ENCODE data around the gene CTSL. TPM values are rescaled to one million over a fixed set of nuclear protein-coding genes. Genes with fewer than 3 reads are reported as not detected.

The CTSL gene
- total and polyA plus RNA-seq, 9 donors, result 42.8 to 80.3 (median 50.9) TPM

DNA sequence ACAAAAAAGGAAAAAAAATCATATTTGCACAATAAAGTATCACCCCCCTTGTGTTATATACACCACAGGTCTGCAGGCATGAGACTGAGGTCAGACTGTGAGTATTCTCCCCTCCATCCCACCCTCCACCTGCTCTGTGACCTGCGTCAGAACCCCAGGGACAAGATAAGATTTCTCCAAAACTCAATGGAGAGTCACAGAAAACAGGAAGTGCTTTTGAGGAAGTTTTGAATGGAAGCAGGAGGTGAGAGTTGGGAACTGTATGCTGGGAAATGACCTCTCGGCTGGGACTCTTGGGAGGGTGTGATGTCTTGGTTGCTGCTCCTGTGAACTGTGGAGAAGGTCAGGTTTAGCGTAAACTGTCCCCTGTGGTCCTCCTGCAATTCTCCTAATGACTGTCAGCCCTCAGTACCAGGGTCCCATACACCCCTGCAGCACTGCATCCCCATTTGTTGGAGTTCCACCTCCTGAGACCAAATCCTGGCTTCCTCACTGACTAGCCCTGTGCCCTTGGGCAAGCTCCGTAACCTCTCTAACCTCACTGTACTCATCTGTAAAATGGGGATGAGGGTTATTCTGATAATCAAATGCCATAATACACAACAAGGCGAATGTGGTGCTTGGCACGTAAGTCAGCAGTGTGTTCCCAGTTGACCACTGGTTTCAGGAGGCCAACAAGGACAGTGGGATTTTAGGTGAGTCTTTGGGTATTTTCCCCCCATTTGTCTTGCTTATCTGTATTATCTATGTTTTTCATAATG is 6.9 kb upstream of the CTSL start:
- H3K4me3 ChIP-seq (ENCODE audit: low read length), result no peak overlapping the region
- no peaks in the 10 kb centered on the region for H3K27me3 ChIP-seq (ENCODE audit: control insufficient read depth, insufficient read depth, low read length)
- H3K27ac ChIP-seq (ENCODE audit: low read length), result no peak overlapping the region
- no peaks in the 10 kb centered on the region for H3K9me3 ChIP-seq (replicated peaks; ENCODE audit: control insufficient read depth, low read depth, low read length)
- H3K36me3 ChIP-seq (ENCODE audit: control insufficient read depth, insufficient read depth, low read length), result no peaks in the 10 kb centered on the region
- WGBS (ENCODE audit: insufficient coverage), result 40% methylated on average over 1 of the region's 6 CpGs
- no peaks in the 10 kb centered on the region for H3K4me1 ChIP-seq (ENCODE audit: control insufficient read depth, insufficient read depth, low read length)
- DNase-seq, result no peak

DNA sequence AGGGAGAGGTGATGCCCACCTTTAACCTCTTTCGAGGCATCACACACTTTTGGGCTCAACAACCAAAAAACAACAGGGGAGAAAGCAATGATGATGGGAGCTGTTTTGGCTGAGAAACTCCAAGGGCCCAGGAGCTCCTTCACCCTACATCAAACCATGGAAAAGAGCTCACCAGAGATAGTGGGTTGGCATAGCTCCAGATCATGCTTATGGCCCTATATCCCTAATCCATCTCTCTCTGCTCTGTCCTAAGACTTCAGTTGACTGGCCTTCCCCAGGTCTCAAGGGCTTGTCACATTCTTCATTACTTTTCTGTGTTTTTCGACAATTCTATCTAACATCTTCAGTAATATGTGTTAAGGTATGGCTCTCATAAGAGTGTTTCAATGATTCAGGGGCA is 5.7 kb upstream of the CTSL start:
- H3K27me3 ChIP-seq (ENCODE audit: control insufficient read depth, insufficient read depth, low read length), result no peaks in the 10 kb centered on the region
- no CpG with 5 or more reads among the region's 2 CpGs for WGBS (ENCODE audit: insufficient coverage)
- H3K36me3 ChIP-seq (ENCODE audit: control insufficient read depth, insufficient read depth, low read length), result no peaks in the 10 kb centered on the region
- H3K4me1 ChIP-seq (ENCODE audit: control insufficient read depth, insufficient read depth, low read length), result no peaks in the 10 kb centered on the region
- H3K9me3 ChIP-seq (replicated peaks; ENCODE audit: control insufficient read depth, low read depth, low read length), result no peaks in the 10 kb centered on the region
- H3K4me3 ChIP-seq (ENCODE audit: low read length), result no peak overlapping the region
- no peak overlapping the region for H3K27ac ChIP-seq (ENCODE audit: low read length)
- no peak for DNase-seq

DNA sequence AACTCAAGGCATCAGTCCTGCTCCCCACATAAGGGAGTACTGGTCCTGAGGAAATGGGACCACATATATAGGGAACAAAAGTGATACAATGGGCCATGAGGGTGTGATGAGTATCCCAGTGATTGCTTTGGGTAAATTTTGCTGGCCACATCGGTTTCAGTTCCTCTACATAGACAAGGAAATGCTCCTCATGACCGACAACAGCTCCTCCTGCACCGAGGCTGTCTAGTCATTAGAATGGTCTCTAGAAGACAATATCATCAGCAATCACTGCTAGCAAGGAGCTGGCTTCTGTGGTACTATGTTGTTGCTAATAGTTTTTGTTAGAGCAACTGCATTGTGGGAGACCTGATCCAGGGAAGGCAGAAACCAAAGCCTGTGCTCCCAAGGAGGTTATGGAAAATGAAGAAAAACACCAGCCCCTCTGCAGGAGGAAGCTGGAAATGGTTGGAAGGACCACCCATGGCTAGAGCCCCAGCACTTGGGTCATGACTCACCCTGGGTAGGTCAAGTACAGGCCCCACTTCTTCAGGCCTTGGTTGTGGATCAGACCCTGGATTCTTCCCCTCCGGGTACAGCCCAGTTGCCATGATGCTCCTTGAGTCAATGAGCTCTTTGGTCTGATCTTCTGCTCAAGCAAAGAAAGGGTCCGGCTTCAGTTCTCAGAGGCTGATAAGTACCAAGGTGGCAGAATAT is 3.4 kb upstream of the CTSL start:
- H3K4me1 ChIP-seq (ENCODE audit: control insufficient read depth, insufficient read depth, low read length), result peaks cover 16% of the 10 kb centered on the region
- 90% methylated on average over 1 of the region's 5 CpGs for WGBS (ENCODE audit: insufficient coverage)

DNA sequence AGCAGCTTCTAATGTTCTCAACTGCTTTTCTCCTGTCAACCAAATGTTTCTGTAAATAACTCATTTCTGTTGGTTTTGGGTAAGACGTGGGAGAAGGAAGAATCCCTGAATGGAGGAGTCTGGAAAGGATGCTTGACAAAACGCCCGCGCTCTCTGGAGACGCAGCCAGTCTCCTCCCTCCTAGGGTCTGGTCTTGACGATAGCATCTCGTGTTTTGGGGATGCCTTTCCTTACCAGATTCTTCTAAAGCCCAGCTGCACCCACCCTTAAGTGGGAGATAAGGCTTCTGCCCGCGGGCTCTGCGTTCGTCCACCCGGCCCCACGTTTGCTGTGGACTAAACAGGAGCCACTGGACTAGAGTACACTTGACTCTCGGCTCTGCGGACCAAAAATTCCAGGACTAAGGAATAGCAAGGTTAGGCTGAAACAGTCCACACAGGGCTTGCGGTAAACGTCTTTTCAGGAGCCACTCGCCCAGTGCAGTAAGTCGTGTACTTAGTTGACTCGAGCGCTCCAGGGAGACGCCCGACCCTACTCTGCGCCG is 491 bp upstream of the CTSL start:
- Histone ChIP-seq H3K4me1 (ENCODE audit: control insufficient read depth, insufficient read depth, low read length) (peaks cover 16% of the 10 kb centered on the region), H3K27me3 (ENCODE audit: control insufficient read depth, insufficient read depth, low read length) (peaks cover 4% of the 10 kb centered on the region), H3K27ac (ENCODE audit: low read length) (peak overlapping the region; percentile 94), H3K4me3 (ENCODE audit: low read length) (peak overlapping the region; percentile 84), H3K9me3 (replicated peaks; ENCODE audit: control insufficient read depth, low read depth, low read length) (no peaks in the 10 kb centered on the region), H3K36me3 (ENCODE audit: control insufficient read depth, insufficient read depth, low read length) (peaks cover 17% of the 10 kb centered on the region)
- DNase-seq, result peak; percentile 65
- WGBS (ENCODE audit: insufficient coverage), result under 1% methylated on average over 18 of the region's 25 CpGs

More for the DNA sequence above, 3.4 kb upstream of the CTSL start:
- H3K9me3 ChIP-seq (replicated peaks; ENCODE audit: control insufficient read depth, low read depth, low read length), result no peaks in the 10 kb centered on the region
- peaks cover 4% of the 10 kb centered on the region for H3K27me3 ChIP-seq (ENCODE audit: control insufficient read depth, insufficient read depth, low read length)
- peak; percentile 80 for DNase-seq
- peaks cover 1% of the 10 kb centered on the region for H3K36me3 ChIP-seq (ENCODE audit: control insufficient read depth, insufficient read depth, low read length)
- peak overlapping the region; percentile 29 for H3K27ac ChIP-seq (ENCODE audit: low read length)
- H3K4me3 ChIP-seq (ENCODE audit: low read length), result no peak overlapping the region

DNA sequence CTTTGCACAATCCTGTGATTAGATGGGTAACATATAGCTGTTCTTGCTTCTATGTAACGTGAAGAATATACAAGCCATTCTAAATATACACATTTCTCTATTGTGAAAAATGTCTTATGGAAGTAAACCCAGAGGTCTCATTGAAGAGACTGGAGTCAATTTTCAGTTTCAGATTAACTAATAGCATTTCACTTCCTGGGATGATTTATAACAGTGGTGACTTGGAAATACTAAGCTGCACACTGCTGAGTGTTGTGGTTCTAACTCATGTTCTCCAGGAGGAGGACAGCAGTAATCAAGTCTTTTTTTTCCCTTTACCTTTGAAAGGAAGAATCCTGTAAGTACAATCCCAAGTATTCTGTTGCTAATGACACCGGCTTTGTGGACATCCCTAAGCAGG is 3.3 kb downstream of the CTSL start:
- Histone ChIP-seq H3K27ac (ENCODE audit: low read length) (no peak overlapping the region), H3K27me3 (ENCODE audit: control insufficient read depth, insufficient read depth, low read length) (peaks cover 4% of the 10 kb centered on the region), H3K36me3 (ENCODE audit: control insufficient read depth, insufficient read depth, low read length) (peaks cover 27% of the 10 kb centered on the region), H3K4me1 (ENCODE audit: control insufficient read depth, insufficient read depth, low read length) (peaks cover 16% of the 10 kb centered on the region), H3K4me3 (ENCODE audit: low read length) (no peak overlapping the region), H3K9me3 (replicated peaks; ENCODE audit: control insufficient read depth, low read depth, low read length) (no peaks in the 10 kb centered on the region)
- no peak for DNase-seq
- WGBS (ENCODE audit: insufficient coverage), result no CpG with 5 or more reads among the region's 2 CpGs

DNA sequence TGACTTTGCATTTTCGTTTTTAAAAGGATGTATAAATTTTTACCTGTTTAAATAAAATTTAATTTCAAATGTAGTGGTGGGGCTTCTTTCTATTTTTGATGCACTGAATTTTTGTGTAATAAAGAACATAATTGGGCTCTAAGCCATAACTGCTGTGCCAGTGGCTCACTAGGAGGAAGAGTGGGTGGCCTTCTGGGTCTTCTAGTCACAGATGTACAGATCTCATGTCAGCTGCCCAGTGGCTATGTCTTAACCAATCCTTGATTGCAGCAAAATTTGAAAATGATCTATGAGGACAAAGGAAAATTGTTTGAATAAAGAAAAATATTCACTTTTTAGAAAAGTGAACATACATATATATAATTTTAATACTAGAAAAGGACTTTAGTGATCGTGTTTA is 5.4 kb downstream of the CTSL start:
- H3K36me3 ChIP-seq (ENCODE audit: control insufficient read depth, insufficient read depth, low read length), result peaks cover 27% of the 10 kb centered on the region
- no CpG with 5 or more reads among the region's 2 CpGs for WGBS (ENCODE audit: insufficient coverage)

DNA sequence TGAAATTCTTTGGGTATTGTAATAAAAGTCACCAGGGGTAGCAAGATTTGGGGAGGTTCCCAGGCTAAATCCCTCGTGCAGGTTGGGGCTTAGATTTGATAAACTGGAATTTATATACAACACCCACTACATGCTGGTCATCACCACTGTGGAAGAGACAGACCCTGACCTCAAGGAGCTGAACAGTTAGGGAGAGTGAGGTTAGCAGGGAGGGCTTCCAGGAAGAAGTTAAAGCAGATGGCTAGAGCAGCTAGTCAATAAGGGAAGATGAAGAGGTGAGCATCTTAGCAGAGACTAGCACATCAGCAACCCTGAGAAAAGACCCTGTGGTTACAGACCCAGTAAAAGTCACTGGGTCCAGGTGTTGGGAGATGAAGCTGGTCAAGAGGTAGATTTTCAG is 6.4 kb downstream of the CTSL start:
- Histone ChIP-seq H3K4me1 (ENCODE audit: control insufficient read depth, insufficient read depth, low read length) (no peaks in the 10 kb centered on the region), H3K27ac (ENCODE audit: low read length) (no peak overlapping the region), H3K27me3 (ENCODE audit: control insufficient read depth, insufficient read depth, low read length) (no peaks in the 10 kb centered on the region), H3K36me3 (ENCODE audit: control insufficient read depth, insufficient read depth, low read length) (peaks cover 27% of the 10 kb centered on the region), H3K9me3 (replicated peaks; ENCODE audit: control insufficient read depth, low read depth, low read length) (no peaks in the 10 kb centered on the region), H3K4me3 (ENCODE audit: low read length) (no peak overlapping the region)
- WGBS (ENCODE audit: insufficient coverage), result no CpG with 5 or more reads among the region's 1 CpG
- DNase-seq, result no peak

More for the DNA sequence above, 5.4 kb downstream of the CTSL start:
- Histone ChIP-seq H3K4me1 (ENCODE audit: control insufficient read depth, insufficient read depth, low read length) (peaks cover 9% of the 10 kb centered on the region), H3K27me3 (ENCODE audit: control insufficient read depth, insufficient read depth, low read length) (no peaks in the 10 kb centered on the region), H3K4me3 (ENCODE audit: low read length) (no peak overlapping the region), H3K27ac (ENCODE audit: low read length) (no peak overlapping the region), H3K9me3 (replicated peaks; ENCODE audit: control insufficient read depth, low read depth, low read length) (no peaks in the 10 kb centered on the region)
- no peak for DNase-seq

DNA sequence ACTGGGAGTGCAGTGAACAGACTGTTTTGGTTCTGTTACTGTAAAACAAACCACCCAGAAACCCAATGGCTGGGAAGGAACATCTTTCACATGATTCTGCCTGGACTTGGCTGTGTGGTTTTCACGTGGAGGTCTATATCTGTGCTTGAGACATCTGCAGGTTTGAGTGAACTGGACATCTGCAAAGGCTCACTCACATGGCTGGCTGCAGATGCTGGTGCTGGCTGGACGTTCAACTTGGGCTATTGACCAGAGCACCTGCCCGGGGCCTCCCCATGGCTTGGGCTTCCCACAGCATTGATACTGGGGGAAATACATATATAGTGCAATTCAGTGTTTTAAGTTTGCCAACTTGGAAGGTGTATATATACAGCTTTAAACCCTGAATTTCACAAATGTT is 6.8 kb downstream of the CTSL start:
- Histone ChIP-seq H3K36me3 (ENCODE audit: control insufficient read depth, insufficient read depth, low read length) (peaks cover 25% of the 10 kb centered on the region), H3K9me3 (replicated peaks; ENCODE audit: control insufficient read depth, low read depth, low read length) (no peaks in the 10 kb centered on the region), H3K4me1 (ENCODE audit: control insufficient read depth, insufficient read depth, low read length) (no peaks in the 10 kb centered on the region), H3K4me3 (ENCODE audit: low read length) (no peak overlapping the region), H3K27ac (ENCODE audit: low read length) (no peak overlapping the region), H3K27me3 (ENCODE audit: control insufficient read depth, insufficient read depth, low read length) (no peaks in the 10 kb centered on the region)
- WGBS (ENCODE audit: insufficient coverage), result no CpG with 5 or more reads among the region's 3 CpGs
- no peak for DNase-seq

DNA sequence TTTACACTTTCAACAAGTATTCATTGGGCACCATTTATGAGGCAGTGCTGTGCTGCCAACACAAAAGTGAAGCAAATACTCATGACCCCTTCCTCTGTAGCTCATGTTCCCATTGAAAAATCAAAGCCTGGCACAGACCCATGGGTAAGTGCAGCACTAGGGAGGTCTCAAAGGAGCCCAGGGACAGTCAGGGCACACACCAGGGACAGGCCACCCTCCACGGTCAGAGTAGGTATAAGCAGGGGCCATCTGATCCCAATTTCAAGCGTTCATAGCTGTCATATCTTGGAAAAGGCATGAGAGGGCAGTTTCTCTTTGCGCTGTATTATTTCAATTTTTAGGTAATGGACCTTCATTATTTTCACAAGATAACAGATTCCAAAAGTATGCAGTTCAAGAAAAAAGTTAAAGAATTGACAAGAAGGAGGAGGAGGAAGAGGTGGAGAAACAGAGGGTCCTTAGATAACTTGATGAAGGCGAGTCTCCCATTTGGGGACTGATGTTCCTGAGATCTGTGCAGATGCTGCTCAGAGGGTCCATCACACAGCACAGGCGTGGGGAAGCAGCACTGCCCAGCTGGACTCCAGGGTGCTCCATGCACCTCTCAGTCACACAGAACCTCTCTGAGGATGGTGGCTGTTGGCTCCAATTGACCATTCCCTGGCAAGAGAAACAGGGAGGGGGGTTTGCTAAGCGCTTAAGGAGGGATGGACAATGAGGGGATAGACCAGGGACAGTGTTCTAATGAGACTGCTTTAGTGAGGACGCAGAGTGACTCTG is 7.5 kb downstream of the CTSL start:
- Histone ChIP-seq H3K9me3 (replicated peaks; ENCODE audit: control insufficient read depth, low read depth, low read length) (no peaks in the 10 kb centered on the region), H3K27me3 (ENCODE audit: control insufficient read depth, insufficient read depth, low read length) (no peaks in the 10 kb centered on the region), H3K36me3 (ENCODE audit: control insufficient read depth, insufficient read depth, low read length) (peaks cover 24% of the 10 kb centered on the region), H3K4me3 (ENCODE audit: low read length) (no peak overlapping the region), H3K4me1 (ENCODE audit: control insufficient read depth, insufficient read depth, low read length) (no peaks in the 10 kb centered on the region), H3K27ac (ENCODE audit: low read length) (no peak overlapping the region)
- no peak for DNase-seq
- 100% methylated on average over 2 of the region's 7 CpGs for WGBS (ENCODE audit: insufficient coverage)

DNA sequence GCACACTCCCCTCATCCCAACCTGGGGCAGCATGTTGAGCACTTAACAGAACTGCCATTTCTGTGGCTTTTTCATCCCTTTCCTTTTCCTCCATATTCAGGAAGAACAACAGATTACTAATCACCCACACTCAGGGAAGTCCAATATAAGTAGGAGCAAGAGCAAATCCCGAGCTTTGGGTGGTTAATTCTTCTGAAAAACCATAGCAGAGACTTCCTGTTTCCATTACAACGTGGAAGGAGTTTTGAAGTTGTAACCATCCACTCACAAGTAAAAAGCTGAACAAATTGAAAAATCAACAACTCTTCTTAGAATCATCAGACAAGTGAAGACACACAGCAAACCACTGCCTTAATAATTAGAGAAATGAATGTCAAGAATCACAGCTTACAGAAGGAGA is 8.2 kb downstream of the CTSL start:
- Histone ChIP-seq H3K36me3 (ENCODE audit: control insufficient read depth, insufficient read depth, low read length) (peaks cover 18% of the 10 kb centered on the region), H3K27me3 (ENCODE audit: control insufficient read depth, insufficient read depth, low read length) (no peaks in the 10 kb centered on the region), H3K4me3 (ENCODE audit: low read length) (no peak overlapping the region), H3K27ac (ENCODE audit: low read length) (no peak overlapping the region), H3K9me3 (replicated peaks; ENCODE audit: control insufficient read depth, low read depth, low read length) (no peaks in the 10 kb centered on the region), H3K4me1 (ENCODE audit: control insufficient read depth, insufficient read depth, low read length) (no peaks in the 10 kb centered on the region)
- DNase-seq, result peak; percentile 45
- WGBS (ENCODE audit: insufficient coverage), result no CpG with 5 or more reads among the region's 2 CpGs

Measured in muscle of leg (tissue), 11 donors.